ENCODE results near the gene SLC24A5. TPM values are rescaled to one million over a fixed set of nuclear protein-coding genes. Genes with fewer than 3 reads are reported as not detected.

The SLC24A5 gene
- not detected for total RNA-seq

DNA sequence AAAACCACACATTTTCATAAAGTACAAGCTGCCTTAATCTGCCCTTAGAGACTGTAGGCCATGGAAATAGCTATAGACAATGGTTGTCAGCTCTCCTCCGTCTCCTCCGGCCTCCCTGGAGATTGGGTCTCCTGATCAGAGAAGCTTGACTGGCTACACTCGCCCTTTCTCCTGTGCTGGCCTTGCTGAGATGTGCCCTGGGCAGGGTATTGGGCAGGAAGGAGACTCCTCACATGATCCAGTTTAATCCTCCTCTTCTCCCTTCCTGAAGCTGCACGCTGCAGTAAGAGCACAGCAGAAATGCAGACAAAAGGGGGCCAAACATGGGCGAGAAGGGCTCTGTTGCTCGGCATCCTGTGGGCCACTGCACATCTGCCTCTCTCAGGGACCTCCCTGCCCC, at the start of gene SLC24A5:
TSS of gene SLC24A5 (plus strand) at position 246 of the 400 bp plus-strand sequence. CDS start at position 301, 55 bp downstream.
- ATAC-seq: no peak

DNA sequence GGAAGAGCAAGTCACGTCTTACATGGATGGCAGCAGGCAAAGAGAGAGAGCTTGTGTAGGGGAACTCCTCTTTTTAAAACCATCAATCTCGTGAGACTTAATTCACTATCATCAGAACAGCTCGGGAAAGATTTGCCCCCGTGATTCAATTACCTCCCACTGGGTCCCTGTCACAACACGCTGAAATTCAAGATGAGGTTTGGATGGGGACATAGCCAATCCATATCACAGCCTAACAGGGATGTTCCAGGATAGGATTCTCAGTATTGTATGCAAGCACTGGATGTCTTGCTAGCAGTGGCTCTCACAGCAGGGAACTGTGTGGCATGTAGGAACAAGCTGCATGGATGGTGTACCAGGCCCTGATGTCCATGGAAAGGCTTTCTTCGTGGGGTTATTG, 47.8 kb upstream of the SLC24A5 start:
- no peak for ATAC-seq

DNA sequence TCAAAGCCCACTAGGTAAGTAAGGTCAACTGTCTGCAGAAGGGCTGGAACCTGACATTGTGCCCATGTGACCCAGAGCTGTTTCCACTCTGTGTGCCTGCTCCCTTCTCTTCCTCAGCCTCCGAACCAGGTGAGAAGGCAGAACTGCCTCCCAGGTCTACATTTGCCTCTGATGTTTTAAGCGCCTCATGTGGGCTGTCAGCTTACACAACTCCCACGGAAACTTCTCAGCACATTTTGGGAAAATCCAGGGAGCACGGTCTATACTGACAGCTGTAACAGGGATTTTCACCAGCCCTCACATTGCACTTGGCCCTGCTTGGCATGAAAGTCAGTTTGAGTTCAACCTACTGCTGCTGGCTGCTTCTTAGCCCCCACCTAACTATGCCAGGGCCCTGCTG, 46.9 kb upstream of the SLC24A5 start:
- ATAC-seq: no peak

DNA sequence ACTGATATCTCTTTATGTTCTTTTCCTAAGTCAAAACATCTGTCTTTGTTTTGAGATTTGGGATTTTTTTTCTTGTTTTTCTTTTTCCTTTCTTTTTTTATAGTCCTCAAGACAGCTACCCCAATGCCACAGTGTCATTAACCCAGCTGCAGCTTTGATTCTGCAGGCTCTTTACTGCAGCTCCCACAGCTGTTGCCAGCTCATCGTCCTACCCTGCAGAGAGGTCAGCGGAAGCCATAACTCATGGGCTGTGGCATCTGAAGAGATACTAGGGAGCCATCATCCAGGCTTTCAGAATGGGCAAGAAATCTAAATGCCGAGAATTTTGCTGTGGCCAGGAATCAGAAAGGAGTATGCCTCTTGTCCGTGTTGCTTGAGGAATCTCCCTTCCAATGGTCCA, 44.3 kb upstream of the SLC24A5 start:
- no peak for ATAC-seq

DNA sequence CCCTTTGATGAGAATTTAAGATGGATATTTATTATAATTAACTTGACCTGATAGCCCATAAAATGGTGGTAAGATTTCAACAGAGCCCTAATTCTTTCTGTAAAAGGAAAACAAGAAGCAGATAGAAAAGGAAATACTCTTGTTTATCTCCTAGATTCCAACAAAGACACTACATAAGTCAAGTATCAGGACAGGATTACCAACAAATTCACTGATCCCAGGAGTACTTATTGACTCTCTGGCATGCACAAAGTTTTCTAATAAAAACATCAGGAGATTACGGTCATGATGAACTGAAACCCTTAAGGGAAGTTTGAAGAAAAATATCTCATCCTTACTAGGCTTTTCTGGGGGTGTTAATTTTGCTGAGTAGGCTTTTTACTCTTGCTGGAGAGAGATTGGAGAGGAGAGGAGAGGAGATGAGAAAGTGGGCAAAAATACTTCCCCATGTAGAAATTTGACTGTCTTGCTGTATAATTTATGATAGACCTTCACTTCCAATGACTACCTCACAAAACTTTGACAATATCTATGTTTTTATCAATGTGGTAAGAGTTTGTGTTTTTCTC, 43.1 kb upstream of the SLC24A5 start:
- no peak for ATAC-seq

DNA sequence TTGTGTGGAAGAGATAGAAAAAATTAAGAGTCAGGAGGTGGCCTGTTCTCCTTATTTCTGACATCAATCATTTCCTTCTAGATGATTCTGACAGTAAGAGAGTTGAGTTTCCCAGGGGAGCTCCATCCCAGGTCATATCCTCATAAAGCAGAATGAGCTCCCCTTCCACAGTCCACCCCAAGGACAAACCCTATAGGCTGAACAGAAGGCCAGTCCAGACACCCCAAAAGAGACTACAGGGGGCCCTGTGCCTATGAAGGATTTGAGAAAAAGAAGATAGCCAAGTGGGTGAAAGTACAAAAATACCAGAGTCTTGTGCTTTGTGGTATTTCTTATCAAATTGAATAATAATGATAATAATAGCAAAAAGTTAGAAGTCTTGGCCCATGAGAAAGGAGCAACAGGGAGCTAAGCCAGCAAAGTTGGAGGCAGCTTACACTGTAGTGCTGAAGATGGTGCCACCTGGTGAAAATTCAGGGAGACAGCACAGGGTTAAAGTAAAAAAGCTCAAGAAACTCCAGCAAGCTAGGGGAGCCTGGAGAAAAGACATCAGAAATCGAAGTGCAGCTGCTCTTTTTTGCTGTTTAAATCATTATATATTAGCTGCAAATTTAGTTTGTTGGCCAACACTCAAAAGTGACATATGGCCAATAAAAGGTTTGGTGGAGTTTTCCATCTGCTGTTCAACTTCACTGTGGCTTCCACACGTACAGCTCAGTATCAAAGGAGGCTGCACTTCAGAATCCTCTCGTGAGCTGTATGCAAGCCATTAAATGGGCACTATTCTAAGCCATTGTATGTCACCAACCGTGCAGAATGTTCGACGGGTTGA, 35.8 kb upstream of the SLC24A5 start:
- no peak for ATAC-seq

DNA sequence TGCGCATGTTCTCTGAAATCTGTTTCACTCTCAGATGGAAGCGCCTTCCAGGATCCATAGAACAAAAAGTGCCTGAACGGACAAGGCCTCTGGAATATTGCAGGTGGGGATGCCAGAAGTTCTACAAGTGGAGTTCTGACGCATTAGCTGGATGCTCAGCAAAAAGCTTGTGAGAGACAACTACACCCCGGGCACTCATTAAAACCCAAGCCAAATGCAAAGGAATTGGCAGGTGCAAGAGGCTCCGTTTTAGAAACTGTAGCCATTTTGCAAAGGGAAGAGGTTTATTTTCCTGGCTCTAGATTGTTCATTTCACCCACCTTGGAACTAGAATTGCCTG, 35.2 kb upstream of the SLC24A5 start:
- no peak for ATAC-seq

DNA sequence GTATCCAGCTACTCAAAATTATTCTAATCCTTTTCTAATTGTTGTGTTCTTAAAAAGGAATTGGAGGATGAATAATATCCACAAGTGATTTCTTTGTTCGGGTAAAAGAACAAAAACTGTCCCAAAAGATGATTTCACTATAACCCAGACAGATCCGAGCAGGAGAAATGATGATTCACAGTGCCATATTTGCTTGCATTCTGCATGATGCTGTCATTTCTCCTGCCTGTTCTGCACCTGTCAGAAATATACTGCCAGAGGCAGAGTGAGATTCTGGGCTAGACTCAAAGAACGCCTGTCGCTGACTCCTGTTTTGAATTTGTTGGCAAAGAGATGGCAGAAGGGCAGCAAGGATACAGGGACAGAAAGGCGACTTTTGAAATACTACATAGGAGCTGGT, 34.7 kb upstream of the SLC24A5 start:
- no peak for ATAC-seq

DNA sequence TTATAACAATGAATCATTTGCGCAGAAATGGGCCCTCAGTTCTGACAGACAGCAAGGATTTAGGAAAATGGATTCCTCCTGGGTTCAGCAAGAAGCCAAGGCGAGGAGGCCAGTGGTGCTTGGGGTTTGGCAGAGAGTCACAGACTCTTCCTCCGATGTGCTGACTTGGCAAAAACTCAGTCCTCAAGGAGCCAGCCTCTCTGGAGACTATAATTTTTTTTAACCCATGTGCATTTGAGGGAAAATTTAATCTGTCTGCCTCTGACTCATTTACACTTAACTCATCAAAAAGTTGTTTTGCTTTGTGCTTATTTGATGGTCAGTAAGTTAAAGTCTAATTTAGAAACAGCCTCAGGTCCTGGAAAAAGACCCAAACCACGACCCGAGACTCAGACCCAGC, 34.2 kb upstream of the SLC24A5 start:
- ATAC-seq: no peak

DNA sequence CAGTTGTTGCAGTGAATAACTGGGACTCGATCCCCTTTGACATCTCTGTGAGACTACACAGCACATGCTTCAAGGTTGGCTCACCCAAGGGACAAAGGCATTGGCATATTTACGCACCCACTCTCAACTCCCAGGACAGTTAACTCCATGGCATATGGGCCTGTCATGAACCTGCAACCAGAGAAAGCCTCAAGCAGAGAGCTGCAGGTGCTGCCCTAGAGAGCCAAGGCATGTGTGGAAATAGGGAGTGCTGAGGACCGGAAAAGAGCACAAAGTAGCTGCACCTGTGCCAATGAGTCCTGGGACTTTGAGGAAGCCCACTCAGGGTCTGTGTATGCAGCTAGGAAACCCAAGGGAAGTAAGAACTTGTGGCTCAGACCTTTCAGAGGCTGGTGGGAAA, 32.9 kb upstream of the SLC24A5 start:
- ATAC-seq: no peak

DNA sequence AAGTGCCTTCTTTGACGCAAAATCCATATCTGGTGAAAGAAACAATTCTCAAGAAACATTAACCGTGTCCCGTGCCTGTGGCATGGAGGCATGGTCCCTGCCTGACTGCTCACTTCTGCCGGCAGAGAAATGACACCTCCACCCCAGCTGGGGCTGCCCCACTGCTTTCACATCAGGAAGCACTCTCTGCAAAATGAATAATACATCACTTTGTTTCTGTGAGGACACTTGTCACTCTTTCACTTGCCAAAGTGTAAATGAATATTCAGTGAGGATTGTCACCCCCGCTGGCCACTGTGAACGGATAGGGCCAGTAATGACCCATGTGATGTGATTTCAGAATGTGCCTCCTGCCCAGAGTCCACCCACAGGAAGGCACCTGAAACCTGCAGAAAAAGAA, 31.1 kb upstream of the SLC24A5 start:
- ATAC-seq: no peak

DNA sequence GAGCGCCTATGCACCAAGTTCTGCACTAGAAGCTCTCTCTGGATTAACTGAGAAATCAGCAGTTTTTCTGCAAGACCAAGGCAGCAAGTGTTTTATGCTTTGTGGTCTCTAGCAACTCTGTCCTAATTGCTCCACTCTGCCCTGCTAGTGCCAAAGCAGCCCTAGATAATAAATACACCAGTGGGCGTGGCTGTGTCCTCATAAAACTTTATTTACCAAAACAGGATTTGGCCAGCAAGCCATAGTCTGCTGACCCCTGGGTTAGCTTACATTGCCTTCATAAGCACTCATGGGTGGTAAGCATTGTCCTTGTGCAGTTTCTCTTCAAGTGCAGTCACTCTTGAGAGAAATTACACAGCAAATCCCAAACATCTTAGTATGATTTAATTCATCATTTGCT, 30.7 kb upstream of the SLC24A5 start:
- ATAC-seq: no peak

DNA sequence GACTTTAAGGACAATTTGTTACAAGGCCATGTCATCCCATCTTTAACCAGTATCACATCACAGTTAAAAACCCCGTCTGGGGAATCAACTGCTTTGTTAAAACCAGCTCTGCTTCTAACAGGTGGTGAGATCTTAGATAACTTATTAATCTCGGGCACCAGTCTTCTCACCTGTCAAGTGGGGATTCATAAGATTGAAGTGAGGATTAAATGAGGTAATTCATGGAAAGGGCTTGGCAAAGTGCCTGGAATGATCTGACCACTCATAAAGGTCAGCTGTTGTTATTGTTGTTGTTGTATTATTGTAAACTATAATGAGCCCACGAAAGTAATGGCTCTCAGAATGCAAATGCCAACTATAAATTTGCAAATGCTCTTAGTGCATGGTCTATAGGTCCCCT, 30.1 kb upstream of the SLC24A5 start:
- no peak for ATAC-seq

DNA sequence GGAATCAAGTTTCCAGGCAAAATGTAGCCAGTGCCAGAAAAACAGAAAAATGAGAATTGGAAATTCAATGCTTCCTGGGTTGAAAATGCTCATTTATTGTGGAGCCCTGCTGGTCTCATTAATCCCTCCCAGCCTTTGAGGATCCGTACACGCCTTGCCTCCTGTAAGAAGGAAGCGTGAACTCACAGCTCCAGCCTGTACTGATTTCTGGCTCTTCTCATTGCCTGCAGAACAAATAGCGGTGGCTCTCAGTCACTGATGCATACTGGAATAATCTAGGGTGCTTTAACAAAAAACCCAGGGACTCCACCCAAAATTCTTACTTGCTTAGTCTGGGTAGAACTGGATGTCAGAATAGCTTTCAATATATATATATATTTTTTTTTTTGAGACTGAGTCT, 29.3 kb upstream of the SLC24A5 start:
- ATAC-seq: no peak

DNA sequence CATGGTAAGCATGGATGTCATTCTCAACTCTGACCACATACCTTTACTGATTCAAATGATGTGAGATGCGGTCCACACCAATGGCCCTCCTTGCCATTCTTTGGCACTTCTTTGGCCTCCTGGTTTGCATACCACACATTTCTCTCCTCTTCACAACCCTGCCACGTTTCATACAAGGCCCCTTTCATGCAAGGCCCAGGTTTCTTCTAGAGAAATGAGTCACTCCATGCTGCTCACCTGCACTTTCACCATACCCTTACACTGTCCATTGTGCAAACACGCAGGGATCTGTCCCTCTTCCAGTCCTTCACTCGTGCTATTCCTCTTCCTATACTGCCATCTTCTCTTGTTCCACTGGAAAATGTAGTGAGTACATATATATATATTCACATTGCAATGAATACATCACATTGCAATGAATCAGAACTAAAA, 24.4 kb upstream of the SLC24A5 start:
- no peak for ATAC-seq

DNA sequence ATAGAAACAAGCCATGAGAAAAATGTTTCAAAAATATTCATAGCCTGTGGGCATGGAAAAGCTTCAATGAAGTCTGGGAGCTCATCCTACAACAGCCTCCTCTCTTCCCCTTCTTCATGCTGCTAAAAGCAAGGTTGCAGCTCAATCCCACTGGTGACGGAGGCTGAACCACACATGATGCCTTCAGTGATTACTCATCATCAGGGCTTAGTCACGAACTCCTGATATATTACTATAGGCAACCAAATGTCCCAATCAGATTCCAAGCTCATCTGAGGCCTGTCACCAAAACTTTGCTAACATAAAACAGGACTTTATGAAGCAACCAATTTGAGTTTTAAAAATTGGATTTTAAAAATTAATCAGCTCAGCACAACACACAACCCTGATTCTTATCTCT, 24.0 kb upstream of the SLC24A5 start:
- ATAC-seq: no peak

DNA sequence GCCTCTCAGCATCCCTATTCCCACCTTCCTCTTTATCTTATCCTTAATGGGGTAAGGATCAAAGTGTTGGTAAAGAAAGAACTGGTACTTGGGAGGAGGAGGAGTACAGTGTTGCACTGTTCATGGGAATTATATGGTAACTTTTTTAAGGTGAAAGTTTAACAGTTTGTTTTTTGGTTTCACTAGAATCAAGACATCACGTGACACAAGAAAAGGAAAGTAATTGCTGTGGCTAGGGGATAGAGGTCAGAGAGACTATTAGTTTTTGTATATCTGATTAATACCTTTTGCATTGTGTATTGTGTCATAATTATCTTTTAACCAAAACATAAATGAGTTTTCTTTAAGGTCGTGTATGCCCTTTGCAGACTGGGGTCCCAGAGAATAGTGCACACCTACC, 23.5 kb upstream of the SLC24A5 start:
- ATAC-seq: no peak

DNA sequence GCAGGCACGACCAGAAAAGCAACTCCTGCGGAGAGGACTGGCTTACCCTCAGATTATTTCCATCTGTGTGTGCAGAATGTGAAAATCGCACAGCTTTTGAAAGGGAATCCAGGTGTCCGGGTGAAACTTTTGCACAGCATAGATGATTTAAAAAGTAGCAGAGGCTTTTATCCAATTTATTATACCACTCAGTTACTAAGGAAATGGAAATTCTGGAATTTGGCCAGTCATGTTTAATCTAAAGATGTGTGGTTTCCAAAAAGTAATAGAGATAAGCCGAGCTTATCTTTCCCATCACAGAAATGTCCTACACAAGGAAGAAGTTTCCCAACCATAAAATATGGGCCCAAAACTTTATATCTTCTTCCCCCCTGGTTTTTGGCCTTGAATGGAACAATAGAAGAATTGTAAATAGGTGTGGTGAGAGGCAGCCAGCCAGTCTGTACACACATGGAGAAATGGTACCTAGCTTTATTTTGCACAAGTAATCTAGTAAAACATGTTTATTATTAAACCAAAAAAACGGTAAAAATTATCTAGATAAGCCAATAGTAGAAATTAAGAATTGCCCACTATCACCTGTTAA, 19.3 kb upstream of the SLC24A5 start:
- ATAC-seq: no peak

DNA sequence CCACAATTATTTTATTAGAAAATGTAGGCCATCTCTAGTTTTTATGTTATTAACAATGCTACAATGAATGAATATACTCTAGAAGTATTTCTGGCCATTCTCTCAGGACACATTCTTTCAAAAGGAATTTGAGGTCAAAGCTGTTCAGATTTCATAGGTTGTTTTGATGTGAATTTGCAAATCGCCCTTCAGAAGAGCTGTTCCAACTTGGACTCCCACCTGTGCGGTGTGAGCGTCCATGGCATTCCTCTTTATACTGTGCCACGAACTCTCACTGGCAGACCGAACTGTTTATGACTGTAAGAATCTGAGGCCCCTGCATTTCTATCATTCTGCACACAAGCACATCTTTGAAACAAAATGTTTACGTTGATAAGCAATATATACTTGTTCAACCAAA, 18.6 kb upstream of the SLC24A5 start:
- ATAC-seq: no peak

DNA sequence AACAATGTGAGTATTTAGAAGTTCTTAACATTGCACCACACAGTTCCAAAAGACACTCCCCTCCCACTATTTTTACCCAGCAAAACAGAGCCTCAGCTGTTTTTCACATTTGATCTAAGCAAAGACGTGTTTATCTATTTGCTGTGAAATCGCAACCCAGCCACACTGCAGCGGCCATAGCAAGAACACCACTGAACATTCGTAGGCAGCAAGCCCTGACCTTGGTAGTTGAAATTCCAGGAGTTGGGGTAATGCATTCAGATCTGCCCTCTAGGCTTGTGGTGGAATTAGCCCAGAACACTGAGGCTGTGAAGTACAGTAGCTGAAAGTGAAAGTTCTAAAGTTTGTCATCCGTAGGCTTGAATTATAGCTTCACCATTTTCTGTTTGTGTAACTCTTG, 17.1 kb upstream of the SLC24A5 start:
- no peak for ATAC-seq

DNA sequence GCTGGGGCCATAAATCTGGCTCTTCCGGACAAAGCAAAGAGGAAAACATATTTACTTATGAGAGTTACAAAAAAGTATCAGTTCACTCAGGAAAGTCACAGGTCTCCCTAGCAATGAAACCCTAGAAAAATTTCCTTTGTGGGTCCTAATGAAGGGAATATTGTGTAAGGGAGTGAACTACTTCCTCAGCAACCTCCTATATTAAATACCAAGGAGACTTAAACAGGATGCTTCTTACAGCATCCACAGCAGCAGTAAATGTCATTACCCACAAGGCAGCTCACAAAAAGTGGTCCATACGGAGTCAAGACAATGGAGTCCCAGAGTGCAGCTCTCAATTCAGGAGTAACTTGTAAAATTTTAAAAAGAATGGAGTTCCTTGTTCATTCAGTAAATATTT, 14.9 kb upstream of the SLC24A5 start:
- ATAC-seq: no peak

DNA sequence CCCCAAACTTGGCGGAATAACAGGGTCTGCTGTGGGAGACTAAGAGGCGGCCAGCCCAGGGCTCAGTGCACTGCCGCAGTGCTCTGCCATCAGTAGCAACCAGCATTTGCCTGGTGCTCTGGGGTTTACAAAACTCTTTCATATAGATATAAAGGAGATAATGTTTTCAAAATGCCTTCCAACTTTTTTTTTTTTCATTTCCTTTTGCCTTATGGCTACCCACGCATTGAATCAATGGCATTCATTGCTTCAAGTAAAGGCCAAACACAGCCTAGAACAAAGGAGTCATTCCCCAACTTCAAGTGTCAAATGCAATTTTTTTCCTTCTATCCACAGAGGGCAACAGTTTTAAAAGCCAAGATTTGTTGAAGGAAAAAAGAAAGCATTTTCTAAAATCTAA, 11.6 kb upstream of the SLC24A5 start:
- ATAC-seq: no peak

DNA sequence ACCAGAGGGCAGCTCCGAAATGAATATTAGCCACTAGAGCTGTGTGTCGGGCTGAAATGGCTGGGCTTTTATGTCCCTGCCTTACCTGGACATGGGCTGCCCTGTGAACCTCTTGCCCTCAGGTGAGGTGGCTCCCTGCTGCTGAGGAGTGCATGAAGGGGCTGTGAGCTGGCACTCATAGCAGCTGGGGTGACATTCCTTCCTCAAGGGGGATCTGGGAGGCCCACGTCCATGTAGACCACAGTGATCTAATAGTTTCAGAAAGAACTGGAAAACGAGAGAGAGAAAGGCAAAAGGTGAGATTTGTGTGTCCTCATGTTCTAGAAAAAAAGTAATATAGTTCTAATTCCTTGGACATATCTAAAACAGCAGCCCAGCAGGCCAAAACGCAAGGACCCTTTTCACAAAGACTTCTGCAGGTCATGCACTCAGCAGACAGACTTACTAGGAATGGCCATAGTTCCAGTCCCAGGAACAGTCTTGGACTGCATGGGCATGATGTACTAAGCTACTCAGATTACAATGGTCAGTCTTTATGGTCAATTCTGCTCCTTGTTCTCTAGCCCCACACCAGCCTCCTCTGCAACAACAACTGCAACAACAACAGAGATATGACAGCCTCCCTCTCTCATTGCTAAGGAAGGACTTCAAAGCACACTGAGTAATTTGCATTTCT, 10.8 kb upstream of the SLC24A5 start:
- ATAC-seq: no peak

DNA sequence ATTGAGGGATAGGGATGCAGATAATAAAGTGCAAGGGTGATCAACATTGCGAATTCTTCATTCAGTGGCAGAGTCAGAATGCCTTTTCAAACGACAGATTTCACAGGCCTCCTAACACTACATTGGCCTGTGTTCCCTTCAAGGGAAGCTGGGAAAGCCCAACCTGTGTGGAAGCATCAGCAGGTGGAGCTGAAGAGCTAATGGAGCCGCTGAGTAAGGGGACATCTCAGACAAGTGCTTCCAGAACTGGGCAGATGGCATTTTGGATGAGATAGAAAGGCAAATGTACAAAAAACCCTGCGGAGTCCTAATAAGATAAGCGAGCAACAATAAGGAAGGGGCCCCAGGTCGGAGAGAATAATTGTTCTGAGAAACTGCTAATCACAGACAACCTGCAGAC, 8.5 kb upstream of the SLC24A5 start:
- no peak for ATAC-seq
